Caco-2 (cell line): ENCODE measurements around the gene PAPSS2. TPM values are rescaled to one million over a fixed set of nuclear protein-coding genes. Genes with fewer than 3 reads are reported as not detected.

Source experiments
- BruUV-seq: library from RNA; stranded (reverse); fragments of 400-500 nt; replicated peaks from 2 replicates; lab custom pipeline; 2021; lab: Mats Ljungman, UMichigan
- CTCF ChIA-PET: fragments of 300-600 bp; sonication (Branson Sonifier 250); formaldehyde crosslinking; loops from one replicate; lab custom pipeline; 2022; ENCODE audit warnings: antibody characterized with exemption; lab: Charles Lee
- POLR2A ChIA-PET: fragments of 300-600 bp; sonication (Branson Sonifier 250); formaldehyde crosslinking; loops from one replicate; lab custom pipeline; 2022; ENCODE audit warnings: antibody characterized with exemption; lab: Charles Lee
- DNase-seq, 2 experiments: peaks; one replicate each; pipeline versions ENCODE4 v3.0.0 to v3.0.0-alpha.2; 2020 to 2022
- H3K27me3 ChIP-seq: replicated peaks from 2 replicates; pipeline ENCODE4 v1.6.0; 2011; ENCODE audit warnings: low read length; ENCODE audit not compliant: control insufficient read depth, insufficient read depth
- H3K36me3 ChIP-seq: 2 replicates; pipeline ENCODE4 v1.5.1; 2011; ENCODE audit warnings: low read length; ENCODE audit not compliant: control insufficient read depth, insufficient read depth
- H3K4me1 ChIP-seq: fragments of 250-450 bp; sonication (Bioruptor Pico); 2 replicates; pipeline ENCODE4 v1.5.1; 2020; ENCODE audit warnings: mild to moderate bottlenecking
- H3K4me3 ChIP-seq: 2 replicates; pipeline ENCODE4 v1.5.1; 2011; ENCODE audit warnings: low read depth, mild to moderate bottlenecking, control low read depth, low read length
- H3K9me3 ChIP-seq: fragments of 250-450 bp; sonication (Bioruptor Pico); 2 replicates; pipeline ENCODE4 v1.5.1; 2020; ENCODE audit warnings: mild to moderate bottlenecking, moderate library complexity
- H3K27ac Mint-ChIP-seq: one replicate; pipeline ENCODE4 v1.8.0; 2022; ENCODE audit warnings: mixed read lengths; ENCODE audit not compliant: unreplicated experiment
- H3K27me3 Mint-ChIP-seq: one replicate; pipeline ENCODE4 v1.8.0; 2022; ENCODE audit warnings: mixed read lengths; ENCODE audit not compliant: insufficient read depth, unreplicated experiment
- H3K36me3 Mint-ChIP-seq: one replicate; pipeline ENCODE4 v1.8.0; 2022; ENCODE audit warnings: mild to moderate bottlenecking, mixed read lengths; ENCODE audit not compliant: insufficient read depth, unreplicated experiment
- H3K4me1 Mint-ChIP-seq: one replicate; pipeline ENCODE4 v1.8.0; 2022; ENCODE audit warnings: low read depth, mixed read lengths; ENCODE audit not compliant: unreplicated experiment
- H3K4me3 Mint-ChIP-seq: one replicate; pipeline ENCODE4 v1.8.0; 2022; ENCODE audit warnings: mild to moderate bottlenecking, moderate library complexity, mixed read lengths; ENCODE audit not compliant: unreplicated experiment
- H3K9me3 Mint-ChIP-seq: one replicate; pipeline ENCODE4 v1.8.0; 2022; ENCODE audit warnings: mixed read lengths; ENCODE audit not compliant: unreplicated experiment
- intact Hi-C: fragments of 100-400 bp; cut with micrococcal nuclease; formaldehyde crosslinking; loops from one replicate; pipeline ENCODE4 v1.10.0; 2022; ENCODE audit not compliant: unreplicated experiment
- total RNA-seq: library from RNA; stranded (reverse); gene quantifications from 2 replicates; pipeline ENCODE4 v1.2.3, GENCODE V29; 2022
- TF ChIP-seq, protein P1 (sequence below), 2 experiments: fragments of 200-600 bp in 1 of 2; IDR thresholded peaks; 1 replicate in 1 of 2; 2 replicates in 1 of 2; pipeline versions ENCODE4 v1.5.1 to v1.8.0; 2011 to 2022; ENCODE audit warnings: antibody characterized with exemption in 1 of 2, control low read depth in 1 of 2, inconsistent platforms in 1 of 2, low read depth in 1 of 2, low read length in 1 of 2, mild to moderate bottlenecking in 1 of 2, moderate library complexity in 1 of 2; ENCODE audit not compliant: insufficient read depth in 1 of 2, severe bottlenecking in 1 of 2, unreplicated experiment in 1 of 2

PAPSS2 gene
- total RNA-seq, 1 experiment from 2014 or later, result 4.3 TPM

- ChIA-PET POLR2A (no interaction called here), CTCF (no interaction called here)
- BruUV-seq, result no TSS peak
Observed at GRCh38 chr10:87750001-87750671, 90.5 kb downstream of the PAPSS2 start.

DNA sequence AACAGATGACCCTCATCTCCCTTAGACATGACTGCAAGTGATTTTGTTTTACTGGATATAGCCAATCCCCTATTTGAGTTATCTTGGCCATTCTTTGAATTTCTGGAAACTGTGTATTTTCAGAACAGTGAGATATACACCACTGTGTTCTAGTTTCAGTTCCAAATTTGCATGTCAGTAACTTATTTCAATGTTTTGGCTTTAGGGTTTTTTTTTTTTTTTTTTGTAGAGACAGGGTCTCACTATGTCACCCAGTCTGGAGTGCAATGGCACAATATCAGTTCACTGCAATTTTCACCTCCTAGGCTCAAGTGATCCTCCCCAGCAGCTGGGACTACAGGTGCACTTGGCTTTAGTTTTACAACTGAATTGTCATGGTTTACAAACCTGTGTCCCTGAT is 91.1 kb downstream of the PAPSS2 start:
- no peaks in the 10 kb centered on the region for H3K9me3 Mint-ChIP-seq
- POLR2A ChIA-PET, result no interaction called here

More at GRCh38 chr10:87750001-87750671, 90.5 kb downstream of the PAPSS2 start:
- H3K36me3 ChIP-seq, result no peaks in the 10 kb centered on the region; the same call in 1 of the 2 replicates
- no peak overlapping the region for H3K4me3 ChIP-seq
- intact Hi-C loops, result no loop called here
- no peaks in the 10 kb centered on the region for H3K4me1 ChIP-seq
- H3K27ac Mint-ChIP-seq, result no peak overlapping the region
- H3K4me1 Mint-ChIP-seq, result no peaks in the 10 kb centered on the region
- no peaks in the 10 kb centered on the region for H3K9me3 ChIP-seq
- no peaks in the 10 kb centered on the region for H3K27me3 ChIP-seq
- H3K9me3 Mint-ChIP-seq, result no peaks in the 10 kb centered on the region
- H3K27me3 Mint-ChIP-seq, result no peaks in the 10 kb centered on the region
- TF ChIP-seq, protein P1, sequence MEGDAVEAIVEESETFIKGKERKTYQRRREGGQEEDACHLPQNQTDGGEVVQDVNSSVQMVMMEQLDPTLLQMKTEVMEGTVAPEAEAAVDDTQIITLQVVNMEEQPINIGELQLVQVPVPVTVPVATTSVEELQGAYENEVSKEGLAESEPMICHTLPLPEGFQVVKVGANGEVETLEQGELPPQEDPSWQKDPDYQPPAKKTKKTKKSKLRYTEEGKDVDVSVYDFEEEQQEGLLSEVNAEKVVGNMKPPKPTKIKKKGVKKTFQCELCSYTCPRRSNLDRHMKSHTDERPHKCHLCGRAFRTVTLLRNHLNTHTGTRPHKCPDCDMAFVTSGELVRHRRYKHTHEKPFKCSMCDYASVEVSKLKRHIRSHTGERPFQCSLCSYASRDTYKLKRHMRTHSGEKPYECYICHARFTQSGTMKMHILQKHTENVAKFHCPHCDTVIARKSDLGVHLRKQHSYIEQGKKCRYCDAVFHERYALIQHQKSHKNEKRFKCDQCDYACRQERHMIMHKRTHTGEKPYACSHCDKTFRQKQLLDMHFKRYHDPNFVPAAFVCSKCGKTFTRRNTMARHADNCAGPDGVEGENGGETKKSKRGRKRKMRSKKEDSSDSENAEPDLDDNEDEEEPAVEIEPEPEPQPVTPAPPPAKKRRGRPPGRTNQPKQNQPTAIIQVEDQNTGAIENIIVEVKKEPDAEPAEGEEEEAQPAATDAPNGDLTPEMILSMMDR (IDR thresholded peaks at IDR 0.05; ENCODE audit: insufficient read depth in 1 of 2, low read depth in 1 of 2, low read length in 1 of 2, severe bottlenecking in 1 of 2, unreplicated experiment in 1 of 2), result no peak
- H3K4me3 Mint-ChIP-seq, result no peak overlapping the region
- no peak for DNase-seq
- H3K36me3 Mint-ChIP-seq, result peaks cover 9% of the 10 kb centered on the region

GRCh38 chr10:87751274-87751673 is 91.6 kb downstream of the PAPSS2 start:
- Histone ChIP-seq H3K27me3 (no peaks in the 10 kb centered on the region), H3K9me3 (no peaks in the 10 kb centered on the region), H3K4me1 (no peaks in the 10 kb centered on the region), H3K36me3 (no peaks in the 10 kb centered on the region), H3K4me3 (no peak overlapping the region)
- no peak overlapping the region for H3K4me3 Mint-ChIP-seq
- no peaks in the 10 kb centered on the region for H3K4me1 Mint-ChIP-seq
- H3K36me3 Mint-ChIP-seq, result peaks cover 16% of the 10 kb centered on the region
- ChIA-PET POLR2A (no interaction called here), CTCF (no interaction called here)
- intact Hi-C loops, result no loop called here
- H3K9me3 Mint-ChIP-seq, result no peaks in the 10 kb centered on the region
- no peaks in the 10 kb centered on the region for H3K27me3 Mint-ChIP-seq
- DNase-seq, result no peak
- TF ChIP-seq, protein P1 (IDR thresholded peaks at IDR 0.05; ENCODE audit: insufficient read depth in 1 of 2, low read depth in 1 of 2, low read length in 1 of 2, severe bottlenecking in 1 of 2, unreplicated experiment in 1 of 2), result no peak
- no TSS peak for BruUV-seq
- no peak overlapping the region for H3K27ac Mint-ChIP-seq

More for the DNA sequence above, 91.1 kb downstream of the PAPSS2 start:
- no peak overlapping the region for H3K27ac Mint-ChIP-seq
- no peaks in the 10 kb centered on the region for H3K27me3 Mint-ChIP-seq
- peaks cover 11% of the 10 kb centered on the region for H3K36me3 Mint-ChIP-seq
- Histone ChIP-seq H3K27me3 (no peaks in the 10 kb centered on the region), H3K4me3 (no peak overlapping the region), H3K4me1 (no peaks in the 10 kb centered on the region), H3K36me3 (no peaks in the 10 kb centered on the region), H3K9me3 (no peaks in the 10 kb centered on the region)
- intact Hi-C loops, result no loop called here
- BruUV-seq, result no TSS peak
- H3K4me3 Mint-ChIP-seq, result no peak overlapping the region
- no peak for DNase-seq
- no peaks in the 10 kb centered on the region for H3K4me1 Mint-ChIP-seq
- CTCF ChIA-PET, result no interaction called here
- TF ChIP-seq, protein P1 (IDR thresholded peaks at IDR 0.05; ENCODE audit: insufficient read depth in 1 of 2, low read depth in 1 of 2, low read length in 1 of 2, severe bottlenecking in 1 of 2, unreplicated experiment in 1 of 2), result no peak
